Caco-2 (cell line): ENCODE data around the gene JPH3. TPM values are rescaled to one million over a fixed set of nuclear protein-coding genes. Genes with fewer than 3 reads are reported as not detected.

ENCODE experiments used
- BruUV-seq: library from RNA; stranded (reverse); fragments of 400-500 nt; replicated peaks from 2 replicates; lab custom pipeline; 2021; lab: Mats Ljungman, UMichigan
- CTCF ChIA-PET: fragments of 300-600 bp; sonication (Branson Sonifier 250); formaldehyde crosslinking; loops from one replicate; lab custom pipeline; 2022; ENCODE audit warnings: antibody characterized with exemption; lab: Charles Lee
- POLR2A ChIA-PET: fragments of 300-600 bp; sonication (Branson Sonifier 250); formaldehyde crosslinking; loops from one replicate; lab custom pipeline; 2022; ENCODE audit warnings: antibody characterized with exemption; lab: Charles Lee
- DNase-seq, 2 experiments: peaks; one replicate each; pipeline versions ENCODE4 v3.0.0 to v3.0.0-alpha.2; 2020 to 2022
- H3K27me3 ChIP-seq: replicated peaks from 2 replicates; pipeline ENCODE4 v1.6.0; 2011; ENCODE audit warnings: low read length; ENCODE audit not compliant: control insufficient read depth, insufficient read depth
- H3K36me3 ChIP-seq: 2 replicates; pipeline ENCODE4 v1.5.1; 2011; ENCODE audit warnings: low read length; ENCODE audit not compliant: control insufficient read depth, insufficient read depth
- H3K4me1 ChIP-seq: fragments of 250-450 bp; sonication (Bioruptor Pico); 2 replicates; pipeline ENCODE4 v1.5.1; 2020; ENCODE audit warnings: mild to moderate bottlenecking
- H3K4me3 ChIP-seq: 2 replicates; pipeline ENCODE4 v1.5.1; 2011; ENCODE audit warnings: low read depth, mild to moderate bottlenecking, control low read depth, low read length
- H3K9me3 ChIP-seq: fragments of 250-450 bp; sonication (Bioruptor Pico); 2 replicates; pipeline ENCODE4 v1.5.1; 2020; ENCODE audit warnings: mild to moderate bottlenecking, moderate library complexity
- H3K27ac Mint-ChIP-seq: one replicate; pipeline ENCODE4 v1.8.0; 2022; ENCODE audit warnings: mixed read lengths; ENCODE audit not compliant: unreplicated experiment
- H3K27me3 Mint-ChIP-seq: one replicate; pipeline ENCODE4 v1.8.0; 2022; ENCODE audit warnings: mixed read lengths; ENCODE audit not compliant: insufficient read depth, unreplicated experiment
- H3K36me3 Mint-ChIP-seq: one replicate; pipeline ENCODE4 v1.8.0; 2022; ENCODE audit warnings: mild to moderate bottlenecking, mixed read lengths; ENCODE audit not compliant: insufficient read depth, unreplicated experiment
- H3K4me1 Mint-ChIP-seq: one replicate; pipeline ENCODE4 v1.8.0; 2022; ENCODE audit warnings: low read depth, mixed read lengths; ENCODE audit not compliant: unreplicated experiment
- H3K4me3 Mint-ChIP-seq: one replicate; pipeline ENCODE4 v1.8.0; 2022; ENCODE audit warnings: mild to moderate bottlenecking, moderate library complexity, mixed read lengths; ENCODE audit not compliant: unreplicated experiment
- H3K9me3 Mint-ChIP-seq: one replicate; pipeline ENCODE4 v1.8.0; 2022; ENCODE audit warnings: mixed read lengths; ENCODE audit not compliant: unreplicated experiment
- intact Hi-C: fragments of 100-400 bp; cut with micrococcal nuclease; formaldehyde crosslinking; loops from one replicate; pipeline ENCODE4 v1.10.0; 2022; ENCODE audit not compliant: unreplicated experiment
- total RNA-seq: library from RNA; stranded (reverse); gene quantifications from 2 replicates; pipeline ENCODE4 v1.2.3, GENCODE V29; 2022
- TF ChIP-seq, protein P1 (sequence below), 2 experiments: fragments of 200-600 bp in 1 of 2; IDR thresholded peaks; 1 replicate in 1 of 2; 2 replicates in 1 of 2; pipeline versions ENCODE4 v1.5.1 to v1.8.0; 2011 to 2022; ENCODE audit warnings: antibody characterized with exemption in 1 of 2, control low read depth in 1 of 2, inconsistent platforms in 1 of 2, low read depth in 1 of 2, low read length in 1 of 2, mild to moderate bottlenecking in 1 of 2, moderate library complexity in 1 of 2; ENCODE audit not compliant: insufficient read depth in 1 of 2, severe bottlenecking in 1 of 2, unreplicated experiment in 1 of 2

Gene JPH3
- total RNA-seq, 1 experiment from 2014 or later, result 4.8 TPM

GRCh38 chr16:87698676-87699199 lies 96.4 kb downstream of the JPH3 start:
- Histone ChIP-seq H3K4me3 (no peak overlapping the region), H3K4me1 (no peaks in the 10 kb centered on the region), H3K9me3 (no peaks in the 10 kb centered on the region), H3K27me3 (no peaks in the 10 kb centered on the region), H3K36me3 (peaks cover 1% of the 10 kb centered on the region)
- Mint-ChIP-seq H3K27ac (no peak overlapping the region), H3K9me3 (no peaks in the 10 kb centered on the region), H3K4me3 (no peak overlapping the region), H3K36me3 (peaks cover 29% of the 10 kb centered on the region), H3K4me1 (no peaks in the 10 kb centered on the region), H3K27me3 (no peaks in the 10 kb centered on the region)
- TF ChIP-seq, protein P1, sequence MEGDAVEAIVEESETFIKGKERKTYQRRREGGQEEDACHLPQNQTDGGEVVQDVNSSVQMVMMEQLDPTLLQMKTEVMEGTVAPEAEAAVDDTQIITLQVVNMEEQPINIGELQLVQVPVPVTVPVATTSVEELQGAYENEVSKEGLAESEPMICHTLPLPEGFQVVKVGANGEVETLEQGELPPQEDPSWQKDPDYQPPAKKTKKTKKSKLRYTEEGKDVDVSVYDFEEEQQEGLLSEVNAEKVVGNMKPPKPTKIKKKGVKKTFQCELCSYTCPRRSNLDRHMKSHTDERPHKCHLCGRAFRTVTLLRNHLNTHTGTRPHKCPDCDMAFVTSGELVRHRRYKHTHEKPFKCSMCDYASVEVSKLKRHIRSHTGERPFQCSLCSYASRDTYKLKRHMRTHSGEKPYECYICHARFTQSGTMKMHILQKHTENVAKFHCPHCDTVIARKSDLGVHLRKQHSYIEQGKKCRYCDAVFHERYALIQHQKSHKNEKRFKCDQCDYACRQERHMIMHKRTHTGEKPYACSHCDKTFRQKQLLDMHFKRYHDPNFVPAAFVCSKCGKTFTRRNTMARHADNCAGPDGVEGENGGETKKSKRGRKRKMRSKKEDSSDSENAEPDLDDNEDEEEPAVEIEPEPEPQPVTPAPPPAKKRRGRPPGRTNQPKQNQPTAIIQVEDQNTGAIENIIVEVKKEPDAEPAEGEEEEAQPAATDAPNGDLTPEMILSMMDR (IDR thresholded peaks at IDR 0.05; ENCODE audit: insufficient read depth in 1 of 2, low read depth in 1 of 2, low read length in 1 of 2, severe bottlenecking in 1 of 2, unreplicated experiment in 1 of 2), result no peak
- no TSS peak for BruUV-seq
- CTCF ChIA-PET, result interaction anchor here (0.6 kb wide), 1 partner anchor 130 kb away, joined by 3 read pairs; no protein-coding TSS in a partner anchor
- POLR2A ChIA-PET, result no interaction called here
- no peak for DNase-seq
- intact Hi-C loops, result no loop called here

GRCh38 chr16:87700406-87701077 lies 98.2 kb downstream of the JPH3 start:
- TF ChIP-seq, protein P1 (IDR thresholded peaks at IDR 0.05; ENCODE audit: insufficient read depth in 1 of 2, low read depth in 1 of 2, low read length in 1 of 2, severe bottlenecking in 1 of 2, unreplicated experiment in 1 of 2), result no peak
- Mint-ChIP-seq H3K36me3 (peaks cover 29% of the 10 kb centered on the region), H3K4me1 (no peaks in the 10 kb centered on the region), H3K4me3 (no peak overlapping the region), H3K27me3 (no peaks in the 10 kb centered on the region), H3K9me3 (no peaks in the 10 kb centered on the region), H3K27ac (no peak overlapping the region)
- Histone ChIP-seq H3K27me3 (no peaks in the 10 kb centered on the region), H3K4me1 (no peaks in the 10 kb centered on the region), H3K9me3 (no peaks in the 10 kb centered on the region), H3K36me3 (peaks cover 1% of the 10 kb centered on the region), H3K4me3 (no peak overlapping the region)
- intact Hi-C loops, result no loop called here
- CTCF ChIA-PET, result no interaction called here
- POLR2A ChIA-PET, result no interaction called here
- DNase-seq, result no peak
- no TSS peak for BruUV-seq

GRCh38 chr16:87701078-87701460 lies 98.8 kb downstream of the JPH3 start:
- CTCF ChIA-PET, result interaction anchor here (0.8 kb wide), 1 partner anchor 65 kb away, joined by 3 read pairs; no protein-coding TSS in a partner anchor
- intact Hi-C loops, result no loop called here

More at GRCh38 chr16:87701078-87701460, 98.8 kb downstream of the JPH3 start:
- TF ChIP-seq, protein P1 (IDR thresholded peaks at IDR 0.05; ENCODE audit: insufficient read depth in 1 of 2, low read depth in 1 of 2, low read length in 1 of 2, severe bottlenecking in 1 of 2, unreplicated experiment in 1 of 2), result no peak
- no peak overlapping the region for H3K4me3 Mint-ChIP-seq
- H3K27me3 Mint-ChIP-seq, result no peaks in the 10 kb centered on the region
- Histone ChIP-seq H3K27me3 (no peaks in the 10 kb centered on the region), H3K4me3 (no peak overlapping the region), H3K4me1 (no peaks in the 10 kb centered on the region), H3K9me3 (no peaks in the 10 kb centered on the region), H3K36me3 (peaks cover 1% of the 10 kb centered on the region)
- H3K27ac Mint-ChIP-seq, result no peak overlapping the region
- no peaks in the 10 kb centered on the region for H3K4me1 Mint-ChIP-seq
- POLR2A ChIA-PET, result no interaction called here
- peaks cover 29% of the 10 kb centered on the region for H3K36me3 Mint-ChIP-seq
- no TSS peak for BruUV-seq
- H3K9me3 Mint-ChIP-seq, result no peaks in the 10 kb centered on the region
- no peak for DNase-seq
